PC-3 (cell line): Measurements from ENCODE around the gene MUS81. TPM values are rescaled to one million over a fixed set of nuclear protein-coding genes. Genes with fewer than 3 reads are reported as not detected.

Experiments
- ATAC-seq: fragments of 200-7000 bp; cut with Tn5 transposase; 2 replicates; pipeline ENCODE4 v1.9.1; 2020; ENCODE audit warnings: mild to moderate bottlenecking, moderate library complexity
- BruUV-seq: library from RNA; stranded (reverse); fragments of 400-500 nt; replicated peaks from 2 replicates; lab custom pipeline; 2021; lab: Mats Ljungman, UMichigan
- CTCF ChIA-PET: fragments of 300-600 bp; sonication (Branson Sonifier 250); formaldehyde crosslinking; loops from one replicate; lab custom pipeline; 2022; ENCODE audit warnings: antibody characterized with exemption; lab: Charles Lee
- POLR2A ChIA-PET: fragments of 300-600 bp; sonication (Branson Sonifier 250); formaldehyde crosslinking; loops from one replicate; lab custom pipeline; 2022; ENCODE audit warnings: antibody characterized with exemption; ENCODE audit not compliant: unreplicated experiment; lab: Charles Lee
- DNase-seq: peaks from one replicate; pipeline ENCODE4 v3.0.0-alpha.2; 2015
- H2AFZ ChIP-seq: fragments of 300-600 bp; sonication (generic); 2 replicates; pipeline ENCODE4 v1.6.0; 2016; ENCODE audit warnings: antibody characterized with exemption, low read length
- H3F3A ChIP-seq: fragments of 300-600 bp; sonication (generic); one replicate; pipeline ENCODE4 v1.6.0; 2017; ENCODE audit warnings: antibody characterized with exemption, low read length, control low read depth, mild to moderate bottlenecking; ENCODE audit not compliant: unreplicated experiment
- H3K27ac ChIP-seq: fragments of 300-600 bp; sonication (generic); 2 replicates; pipeline ENCODE4 v1.5.1; 2016; ENCODE audit warnings: mild to moderate bottlenecking, low read length
- H3K27me3 ChIP-seq: fragments of 300-600 bp; sonication (generic); 2 replicates; pipeline ENCODE4 v1.6.1; 2016; ENCODE audit warnings: low read length, mixed read lengths
- H3K36me3 ChIP-seq: fragments of 300-600 bp; sonication (generic); 2 replicates; pipeline ENCODE4 v1.6.1; 2016; ENCODE audit warnings: low read depth, mixed run types, low read length, mixed read lengths
- H3K4me1 ChIP-seq: fragments of 300-600 bp; sonication (generic); 2 replicates; pipeline ENCODE4 v1.5.1; 2016; ENCODE audit warnings: low read length; ENCODE audit not compliant: insufficient read depth
- H3K4me2 ChIP-seq: fragments of 300-600 bp; sonication (generic); 2 replicates; pipeline ENCODE4 v1.6.0; 2016; ENCODE audit warnings: low read length
- H3K4me3 ChIP-seq: fragments of 300-600 bp; sonication (generic); 2 replicates; pipeline ENCODE4 v1.5.1; 2016; ENCODE audit warnings: mild to moderate bottlenecking, low read length, mixed read lengths
- H3K79me2 ChIP-seq: fragments of 300-600 bp; sonication (generic); 2 replicates; pipeline ENCODE4 v1.6.1; 2017; ENCODE audit warnings: low read length, mixed read lengths
- H3K9ac ChIP-seq: fragments of 300-600 bp; sonication (generic); 2 replicates; pipeline ENCODE4 v1.6.0; 2016; ENCODE audit warnings: mild to moderate bottlenecking, low read length
- H3K9me2 ChIP-seq: fragments of 300-600 bp; sonication (generic); replicated peaks from 2 replicates; pipeline ENCODE4 v1.6.1; 2016; ENCODE audit warnings: mixed run types, low read length, mixed read lengths
- H3K9me3 ChIP-seq: fragments of 300-600 bp; sonication (generic); 2 replicates; pipeline ENCODE4 v1.6.1; 2016; ENCODE audit warnings: low read length, mixed read lengths
- H4K20me1 ChIP-seq: fragments of 300-600 bp; sonication (generic); 2 replicates; pipeline ENCODE4 v1.6.1; 2016; ENCODE audit warnings: low read length, mixed read lengths
- CTCF ChIP-seq: fragments of 300-600 bp; sonication (generic); conservative IDR thresholded peaks from 2 replicates; pipeline ENCODE4 v1.5.1; 2017; ENCODE audit warnings: antibody characterized with exemption, low read depth, mild to moderate bottlenecking, low read length
- EZH2 ChIP-seq: fragments of 300-600 bp; sonication (generic); IDR thresholded peaks from one replicate; pipeline ENCODE4 v1.6.1; 2017; ENCODE audit warnings: antibody characterized with exemption, mild to moderate bottlenecking, low read length; ENCODE audit not compliant: unreplicated experiment
- EZH2phosphoT487 ChIP-seq: fragments of 300-600 bp; sonication (generic); IDR thresholded peaks from 2 replicates; pipeline ENCODE4 v1.6.1; 2018; ENCODE audit warnings: mild to moderate bottlenecking, antibody characterized with exemption, low read length, borderline replicate concordance
- intact Hi-C: fragments of 100-400 bp; cut with micrococcal nuclease; formaldehyde crosslinking; loops from 2 replicates; pipeline ENCODE4 v1.9.0; 2023
- total RNA-seq: library from RNA; depleted of rRNA; stranded (reverse); fragments of >200 nt; gene quantifications from 2 replicates; pipeline ENCODE4 v1.2.3, GENCODE V29; 2014

The MUS81 gene
- total RNA-seq, 1 experiment from 2014 or later, result 82.0 TPM

- CTCF ChIA-PET, result interaction anchor here (0.6 to 1.4 kb wide), 3 partner anchors 22 to 53 kb away, joined by 3 to 4 read pairs (median 3); no protein-coding TSS in a partner anchor
- ATAC-seq (0 out of 2 replicates have a peak, but pooled peaks have one; percentile 0), DNase-seq (peak; percentile 89)
These were observed 52.6 kb downstream of the MUS81 start for GRCh38 chr11:65912845-65913244.

DNA sequence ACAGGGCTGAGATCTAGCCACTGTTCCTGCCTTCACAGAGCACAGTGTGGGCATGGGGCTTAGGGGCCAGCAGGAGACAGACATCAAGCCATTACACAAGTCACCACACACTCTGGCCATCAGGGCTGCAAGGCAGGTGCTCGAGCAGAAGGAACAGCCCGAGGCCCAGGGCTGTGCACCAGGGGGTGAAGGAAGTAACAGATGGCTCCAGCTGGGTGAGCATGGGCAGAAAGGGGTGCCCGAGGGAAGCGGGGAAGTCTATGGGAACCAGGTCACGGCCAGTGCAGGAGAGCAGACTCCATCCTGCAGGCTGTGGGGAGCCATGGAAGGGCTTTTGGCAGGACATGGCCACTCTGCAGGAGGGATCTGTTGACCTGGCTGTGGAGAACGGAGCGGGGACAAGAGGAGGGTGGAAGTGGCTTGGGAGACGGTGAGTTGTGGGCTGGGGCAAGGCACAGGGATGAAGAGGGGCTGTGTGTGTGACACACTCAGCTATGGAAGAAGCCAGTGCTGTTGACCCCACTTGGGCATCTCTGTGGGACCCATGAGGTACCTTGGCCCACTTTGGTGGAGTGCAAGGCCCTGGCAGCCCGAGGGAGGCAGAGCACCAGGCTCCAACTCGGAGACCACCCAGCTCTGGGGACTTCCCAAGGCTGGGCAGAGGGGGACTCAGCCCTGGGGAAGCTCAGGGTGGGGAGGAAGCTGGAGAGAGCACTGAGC lies 55.0 kb downstream of the MUS81 start:
- H3K27me3 ChIP-seq, result no peaks in the 10 kb centered on the region
- H3K9ac ChIP-seq, result peak overlapping the region; percentile 92
- no peaks in the 10 kb centered on the region for H4K20me1 ChIP-seq
- no peak overlapping the region for H3K4me3 ChIP-seq
- H3K27ac ChIP-seq, result peak overlapping the region; percentile 93
- no peaks in the 10 kb centered on the region for H3K9me2 ChIP-seq
- TF ChIP-seq EZH2phosphoT487 (no peak), CTCF (no peak), EZH2 (no peak)
- H3K9me3 ChIP-seq, result no peaks in the 10 kb centered on the region
- peaks cover 75% of the 10 kb centered on the region for H3K4me1 ChIP-seq
- intact Hi-C loops, result no loop called here
- no peak overlapping the region for H2AFZ ChIP-seq
- H3F3A ChIP-seq, result peaks cover 5% of the 10 kb centered on the region
- ATAC-seq (no peak; the same call in 1 of the 2 replicates), DNase-seq (no peak)
- H3K36me3 ChIP-seq, result no peaks in the 10 kb centered on the region
- no TSS peak for BruUV-seq
- POLR2A ChIA-PET, result interaction anchor here (0.5 to 1.7 kb wide), 8 partner anchors 12 to 1670 kb away, joined by 3 to 35 read pairs (median 8); partner anchors contain the start of genes CCDC85B, FIBP and FOSL1
- peak overlapping the region; percentile 40 for H3K4me2 ChIP-seq
- peaks cover 72% of the 10 kb centered on the region for H3K79me2 ChIP-seq
- CTCF ChIA-PET, result interaction anchor here (1.1 to 1.3 kb wide), 2 partner anchors 15 to 27 kb away, joined by 3 to 16 read pairs; partner anchors contain the start of genes FIBP and FOSL1

More at GRCh38 chr11:65912845-65913244, 52.6 kb downstream of the MUS81 start:
- Histone ChIP-seq H3K79me2 (peaks cover 73% of the 10 kb centered on the region), H3K4me3 (peak overlapping the region; percentile 0; the same call in 1 of the 2 replicates), H3F3A (peaks cover 5% of the 10 kb centered on the region), H3K9me3 (no peaks in the 10 kb centered on the region), H3K27ac (peak overlapping the region; percentile 93), H3K4me2 (peak overlapping the region; percentile 50), H3K36me3 (no peaks in the 10 kb centered on the region), H4K20me1 (no peaks in the 10 kb centered on the region), H3K27me3 (no peaks in the 10 kb centered on the region), H3K9ac (peak overlapping the region; percentile 78), H3K4me1 (peaks cover 90% of the 10 kb centered on the region), H2AFZ (no peak overlapping the region), H3K9me2 (no peaks in the 10 kb centered on the region)
- BruUV-seq, result TSS peak; percentile 15
- POLR2A ChIA-PET, result interaction anchor here (0.6 to 2.5 kb wide), 4 partner anchors 12 to 24 kb away, joined by 3 to 31 read pairs (median 18); partner anchors contain the start of genes CCDC85B and FOSL1
- TF ChIP-seq CTCF (no peak), EZH2phosphoT487 (no peak), EZH2 (no peak)
- intact Hi-C loops, result loop anchor here (2.0 kb wide), 1 partner anchor 16 kb away; no protein-coding TSS in a partner anchor
